NCI-H82 treated with DMSO at 0.1 percent for 48 hours (cell line): ENCODE measurements around the gene PTRHD1.

Experiments
- DNase-seq: peaks from one replicate; lab custom pipeline; 2025; ENCODE audit not compliant: unreplicated experiment; lab: John Stamatoyannopoulos, UW

The PTRHD1 gene

GRCh38 chr2:24830786-24831185 is 37.6 kb upstream of the PTRHD1 start:
- DNase-seq, result no peak

GRCh38 chr2:24830351-24830750 is 37.2 kb upstream of the PTRHD1 start:
- DNase-seq, result no peak

- DNase-seq, result no peak
These were observed 35.2 kb upstream of the PTRHD1 start for GRCh38 chr2:24828238-24828996.

- peak; percentile 38 for DNase-seq
These were observed 34.4 kb upstream of the PTRHD1 start for GRCh38 chr2:24827321-24828237.

GRCh38 chr2:24826773-24827145 is 33.6 kb upstream of the PTRHD1 start:
- no peak for DNase-seq

- DNase-seq, result no peak
These were observed 32.9 kb upstream of the PTRHD1 start for GRCh38 chr2:24825883-24826772.

GRCh38 chr2:24824966-24825882 is 32.0 kb upstream of the PTRHD1 start:
- DNase-seq, result no peak

- no peak for DNase-seq
These were observed 30.9 kb upstream of the PTRHD1 start for GRCh38 chr2:24824071-24824588.

- no peak for DNase-seq
These were observed 29.0 kb upstream of the PTRHD1 start for GRCh38 chr2:24822049-24822706.

GRCh38 chr2:24821433-24821891 is 28.3 kb upstream of the PTRHD1 start:
- no peak for DNase-seq

GRCh38 chr2:24820598-24821432 is 27.6 kb upstream of the PTRHD1 start:
- DNase-seq, result no peak

GRCh38 chr2:24820175-24820513 is 27.0 kb upstream of the PTRHD1 start:
- DNase-seq, result no peak

GRCh38 chr2:24819442-24820174 is 26.4 kb upstream of the PTRHD1 start:
- DNase-seq, result no peak

- DNase-seq, result no peak
These were observed 25.6 kb upstream of the PTRHD1 start for GRCh38 chr2:24818721-24819167.

GRCh38 chr2:24816884-24817283 is 23.7 kb upstream of the PTRHD1 start:
- no peak for DNase-seq

GRCh38 chr2:24816404-24816803 is 23.2 kb upstream of the PTRHD1 start:
- DNase-seq, result no peak

- no peak for DNase-seq
These were observed 22.0 kb upstream of the PTRHD1 start for GRCh38 chr2:24815171-24815570.

GRCh38 chr2:24814516-24814915 is 21.3 kb upstream of the PTRHD1 start:
- DNase-seq, result no peak
